ENCODE results near the gene CUX1.

DNA sequence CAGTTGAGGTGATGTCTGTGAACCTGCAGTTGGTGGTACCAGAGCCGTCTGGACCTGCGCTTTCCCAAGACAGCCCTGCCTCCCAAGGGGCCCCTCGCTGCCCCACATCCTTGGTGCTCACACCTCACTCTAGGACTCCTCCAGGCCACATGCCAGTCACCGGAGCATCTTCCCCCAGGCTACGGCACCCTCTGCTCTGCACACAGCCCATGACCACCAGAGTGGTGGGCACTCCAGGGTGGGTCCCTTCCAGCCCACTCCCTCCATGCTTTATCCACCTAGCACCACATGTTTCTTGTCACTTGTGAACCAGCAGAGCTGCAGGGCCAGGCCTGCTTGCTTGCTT lies 285.6 kb downstream of the CUX1 start:
- TF ChIP-seq POLR2AphosphoS5 (IDR thresholded peaks at IDR 0.05; ENCODE audit: low read depth, low read length) (no peak), POLR2A (IDR thresholded peaks at IDR 0.05; ENCODE audit: low read depth, low read length) (no peak), POU2F2 (IDR thresholded peaks at IDR 0.05; ENCODE audit: low read depth, low read length) (no peak), SPI1 (IDR thresholded peaks at IDR 0.05; ENCODE audit: low read depth, low read length) (no peak), TAF1 (IDR thresholded peaks at IDR 0.05; ENCODE audit: low read depth, low read length) (no peak)

Data from GM12891 (cell line).